Hepatocyte (in vitro differentiated cells): ENCODE measurements around the gene SLC25A6.

Experiments used
- EZH2 ChIP-seq: fragments of 200-600 bp; sonication (generic); IDR thresholded peaks from 2 replicates; pipeline ENCODE4 v1.6.1; 2016; ENCODE audit warnings: antibody characterized with exemption, mild to moderate bottlenecking, borderline replicate concordance
- TF ChIP-seq, protein P1 (sequence below): fragments of 200-600 bp; sonication (generic); IDR thresholded peaks from 2 replicates; pipeline ENCODE4 v1.5.1; 2016; ENCODE audit warnings: antibody characterized with exemption, mild to moderate bottlenecking; ENCODE audit not compliant: poor library complexity

DNA sequence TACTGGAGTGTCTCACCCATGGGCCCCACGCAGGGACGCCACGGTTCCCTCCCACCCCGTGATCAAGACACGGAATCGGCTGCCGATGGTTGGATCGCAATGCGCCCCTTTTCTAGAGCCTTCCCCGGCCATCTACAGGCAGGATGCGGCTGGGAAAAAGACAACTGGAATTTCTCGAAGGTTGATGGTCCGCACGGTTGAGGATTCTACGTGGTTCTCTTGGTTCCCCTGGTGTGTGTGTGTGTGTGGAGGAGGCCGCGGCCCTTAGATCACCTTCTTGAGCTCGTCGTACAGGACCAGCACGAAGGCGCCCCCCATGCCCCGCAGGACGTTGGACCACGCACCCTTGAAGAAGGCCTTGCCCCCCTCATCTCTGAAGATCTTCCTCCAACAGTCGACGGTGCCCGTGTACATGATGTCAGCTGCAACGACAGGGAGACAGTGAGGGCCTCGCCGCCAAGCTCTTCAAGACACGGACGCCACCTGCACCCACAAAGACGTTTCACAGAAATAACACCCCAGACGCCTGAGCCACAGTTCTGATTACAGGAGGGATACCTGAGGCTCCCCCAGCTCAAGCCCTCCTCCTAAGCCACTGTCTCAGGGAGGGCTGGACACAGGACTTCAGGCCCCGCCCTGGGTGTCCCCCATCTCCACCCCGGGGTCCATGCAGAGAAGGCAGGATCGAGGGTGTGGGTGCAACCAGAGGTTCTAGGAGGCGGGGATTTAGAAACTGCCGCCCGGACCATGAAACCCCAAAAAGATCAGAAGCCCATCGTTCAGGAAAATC is 5.4 kb downstream of the SLC25A6 start:
- TF ChIP-seq, protein P1, sequence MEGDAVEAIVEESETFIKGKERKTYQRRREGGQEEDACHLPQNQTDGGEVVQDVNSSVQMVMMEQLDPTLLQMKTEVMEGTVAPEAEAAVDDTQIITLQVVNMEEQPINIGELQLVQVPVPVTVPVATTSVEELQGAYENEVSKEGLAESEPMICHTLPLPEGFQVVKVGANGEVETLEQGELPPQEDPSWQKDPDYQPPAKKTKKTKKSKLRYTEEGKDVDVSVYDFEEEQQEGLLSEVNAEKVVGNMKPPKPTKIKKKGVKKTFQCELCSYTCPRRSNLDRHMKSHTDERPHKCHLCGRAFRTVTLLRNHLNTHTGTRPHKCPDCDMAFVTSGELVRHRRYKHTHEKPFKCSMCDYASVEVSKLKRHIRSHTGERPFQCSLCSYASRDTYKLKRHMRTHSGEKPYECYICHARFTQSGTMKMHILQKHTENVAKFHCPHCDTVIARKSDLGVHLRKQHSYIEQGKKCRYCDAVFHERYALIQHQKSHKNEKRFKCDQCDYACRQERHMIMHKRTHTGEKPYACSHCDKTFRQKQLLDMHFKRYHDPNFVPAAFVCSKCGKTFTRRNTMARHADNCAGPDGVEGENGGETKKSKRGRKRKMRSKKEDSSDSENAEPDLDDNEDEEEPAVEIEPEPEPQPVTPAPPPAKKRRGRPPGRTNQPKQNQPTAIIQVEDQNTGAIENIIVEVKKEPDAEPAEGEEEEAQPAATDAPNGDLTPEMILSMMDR, result no peak
- no peak for TF ChIP-seq EZH2
